ENCODE results near the gene TLX1.

TLX1 gene

DNA sequence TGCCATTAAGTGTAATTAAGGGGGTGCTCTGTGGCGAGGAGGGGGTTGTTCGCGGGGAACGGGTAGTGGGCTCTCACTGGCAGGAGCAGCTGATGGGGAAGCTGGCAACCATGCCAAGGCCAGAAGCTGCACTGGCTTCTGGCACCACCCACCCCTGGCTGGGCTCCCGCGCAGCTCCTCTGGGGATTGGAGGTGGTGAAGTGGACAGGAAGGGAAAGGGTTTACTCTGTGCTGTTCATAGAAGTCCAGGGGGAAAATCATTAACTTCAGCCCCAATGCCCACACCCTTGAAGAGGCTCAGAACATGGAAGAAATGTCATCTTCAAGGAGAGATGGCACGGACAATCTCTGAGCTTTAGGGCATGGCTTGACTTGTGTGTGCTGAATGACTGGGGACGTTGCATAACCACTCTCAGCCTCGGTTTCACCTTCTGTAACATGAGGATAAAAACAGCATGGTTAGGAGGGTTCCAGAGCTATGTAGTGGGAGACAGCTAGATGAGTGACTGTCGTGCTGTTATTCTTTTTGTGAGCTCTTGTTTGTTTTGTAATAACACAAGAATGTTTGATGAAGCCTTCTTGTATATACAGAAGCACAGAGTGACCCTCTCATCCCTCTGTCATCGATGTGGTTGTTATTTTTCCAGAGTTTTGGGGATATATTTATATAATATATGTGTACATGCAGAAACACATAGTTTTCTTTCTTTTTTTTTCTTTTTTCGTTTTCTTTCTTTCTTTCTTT, 39.4 kb upstream of the TLX1 start:
- no peak overlapping the region for H3K27ac ChIP-seq

DNA sequence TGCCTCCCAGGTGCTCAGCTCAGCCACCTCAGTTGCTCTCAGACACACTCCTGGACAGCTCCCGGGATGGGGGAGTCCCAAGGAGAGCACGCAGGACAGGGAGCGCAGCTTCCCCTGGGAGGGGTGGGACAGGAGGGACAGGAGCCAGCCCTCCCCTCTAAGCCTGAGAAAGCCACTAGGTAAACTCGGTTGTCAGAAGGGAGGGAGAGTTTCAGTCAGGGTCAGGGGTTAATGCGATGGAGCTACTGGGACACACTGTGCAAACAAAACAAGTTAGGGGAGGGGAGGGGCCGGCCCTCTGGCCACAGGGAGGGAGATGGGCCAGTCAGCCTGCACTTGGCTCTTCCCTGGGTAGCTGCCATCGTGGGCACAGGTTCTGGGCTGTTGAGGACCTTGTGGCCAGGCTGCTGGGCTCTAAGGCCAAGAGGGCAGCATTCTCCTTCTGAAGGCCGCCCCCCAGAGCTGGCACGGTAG, 38.2 kb upstream of the TLX1 start:
- no peak for TF ChIP-seq ZFX (IDR thresholded peaks at IDR 0.05)
- TF ChIP-seq, protein P1, sequence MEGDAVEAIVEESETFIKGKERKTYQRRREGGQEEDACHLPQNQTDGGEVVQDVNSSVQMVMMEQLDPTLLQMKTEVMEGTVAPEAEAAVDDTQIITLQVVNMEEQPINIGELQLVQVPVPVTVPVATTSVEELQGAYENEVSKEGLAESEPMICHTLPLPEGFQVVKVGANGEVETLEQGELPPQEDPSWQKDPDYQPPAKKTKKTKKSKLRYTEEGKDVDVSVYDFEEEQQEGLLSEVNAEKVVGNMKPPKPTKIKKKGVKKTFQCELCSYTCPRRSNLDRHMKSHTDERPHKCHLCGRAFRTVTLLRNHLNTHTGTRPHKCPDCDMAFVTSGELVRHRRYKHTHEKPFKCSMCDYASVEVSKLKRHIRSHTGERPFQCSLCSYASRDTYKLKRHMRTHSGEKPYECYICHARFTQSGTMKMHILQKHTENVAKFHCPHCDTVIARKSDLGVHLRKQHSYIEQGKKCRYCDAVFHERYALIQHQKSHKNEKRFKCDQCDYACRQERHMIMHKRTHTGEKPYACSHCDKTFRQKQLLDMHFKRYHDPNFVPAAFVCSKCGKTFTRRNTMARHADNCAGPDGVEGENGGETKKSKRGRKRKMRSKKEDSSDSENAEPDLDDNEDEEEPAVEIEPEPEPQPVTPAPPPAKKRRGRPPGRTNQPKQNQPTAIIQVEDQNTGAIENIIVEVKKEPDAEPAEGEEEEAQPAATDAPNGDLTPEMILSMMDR (conservative IDR thresholded peaks at IDR 0.05), result no peak
- peak overlapping the region; percentile 31 for H3K27ac ChIP-seq

More for the DNA sequence above, 39.4 kb upstream of the TLX1 start:
- TF ChIP-seq ZFX (IDR thresholded peaks at IDR 0.05), result no peak
- TF ChIP-seq, protein P1 (conservative IDR thresholded peaks at IDR 0.05), result no peak

DNA sequence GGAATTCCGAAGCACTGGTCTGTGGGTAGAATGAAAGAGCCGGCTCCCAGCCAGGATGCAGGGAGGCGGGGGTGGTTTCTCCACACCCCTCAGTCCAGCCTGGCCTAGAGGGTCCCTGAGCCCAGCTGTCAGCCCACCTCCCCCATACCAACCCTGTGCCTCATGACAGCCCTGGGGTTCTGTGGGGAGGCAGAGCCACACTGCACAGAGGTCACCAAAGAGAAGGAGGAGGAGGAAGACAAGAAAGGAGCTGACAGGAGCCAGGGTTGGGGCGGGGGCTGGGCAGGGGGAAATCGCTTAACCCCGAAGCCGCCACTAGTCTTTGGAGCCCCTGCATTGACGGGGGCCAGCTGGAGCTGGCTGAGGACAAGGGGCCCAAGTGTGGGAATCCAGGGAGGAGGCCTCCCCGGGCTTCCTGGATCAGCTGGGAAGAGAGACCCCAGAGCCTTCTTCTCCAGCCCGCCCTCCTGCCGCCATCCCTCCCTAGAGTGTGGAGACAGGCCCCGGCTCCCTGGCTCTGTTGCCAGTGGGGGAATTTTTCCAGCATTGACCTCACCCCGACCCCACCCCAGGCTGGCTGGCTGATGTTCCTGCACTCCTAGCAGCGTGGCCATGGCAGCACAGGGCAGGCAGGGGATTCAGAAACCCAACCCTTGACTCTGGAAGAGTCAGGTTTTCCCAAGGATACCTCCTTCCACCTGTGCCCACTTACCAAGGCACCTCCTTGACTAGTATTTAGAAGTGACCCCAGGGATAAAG, 36.8 kb upstream of the TLX1 start:
- TF ChIP-seq ZFX (IDR thresholded peaks at IDR 0.05), result no peak
- TF ChIP-seq, protein P1 (conservative IDR thresholded peaks at IDR 0.05), result no peak
- H3K27ac ChIP-seq, result peak overlapping the region; percentile 68

DNA sequence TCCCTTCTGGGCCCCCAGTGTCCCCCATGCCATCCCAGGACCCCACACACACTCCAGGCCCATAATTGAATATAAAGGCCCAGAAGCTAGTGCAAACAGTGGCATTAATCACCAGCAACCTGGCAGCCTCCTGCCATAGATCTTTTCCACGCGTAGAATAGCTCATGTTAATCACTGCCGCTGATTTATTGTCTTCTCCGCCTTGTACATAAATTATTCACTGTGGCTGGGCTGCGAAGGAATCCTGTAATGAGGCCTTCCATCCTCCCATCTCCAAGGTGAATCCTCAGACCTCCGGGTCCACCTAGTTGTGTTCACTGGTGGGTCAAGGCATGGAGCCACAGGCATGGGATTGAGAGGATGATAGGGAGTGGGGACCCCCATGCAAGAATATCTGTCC, 36.1 kb upstream of the TLX1 start:
- peak overlapping the region; percentile 68 for H3K27ac ChIP-seq
- TF ChIP-seq, protein P1 (conservative IDR thresholded peaks at IDR 0.05), result no peak
- no peak for TF ChIP-seq ZFX (IDR thresholded peaks at IDR 0.05)

DNA sequence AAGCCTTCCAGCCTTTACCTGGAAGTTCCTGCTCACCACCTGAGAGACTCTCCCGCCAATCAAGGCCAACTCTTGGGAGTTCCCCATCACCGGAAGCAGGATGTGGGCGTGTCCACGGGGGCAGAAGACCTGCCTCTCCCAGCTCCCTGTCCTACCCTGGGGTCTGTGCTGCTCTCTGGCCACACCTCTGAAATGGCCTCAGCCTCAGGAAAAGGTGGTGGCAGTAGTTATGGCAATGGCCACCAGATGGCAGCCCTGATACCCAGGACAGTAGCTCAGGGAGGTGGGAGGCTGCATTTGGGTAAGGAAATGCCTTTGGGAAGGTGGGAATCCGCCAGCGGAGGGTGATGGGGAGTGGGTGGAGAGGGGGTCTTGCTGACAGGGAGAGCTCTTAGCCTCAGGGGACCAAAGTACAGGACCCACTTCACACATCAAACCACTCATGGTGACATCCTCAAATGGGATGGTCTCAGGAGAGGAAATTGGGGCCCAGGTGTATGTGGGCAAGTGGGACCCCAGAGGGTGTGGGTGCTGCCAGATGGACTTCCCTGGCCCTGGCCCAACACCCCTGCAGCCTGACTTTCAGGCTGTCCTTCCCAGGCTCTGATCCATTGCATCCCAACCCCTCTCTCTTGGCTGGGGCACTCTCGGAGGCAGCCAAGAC, 35.4 kb upstream of the TLX1 start:
- TF ChIP-seq ZFX (IDR thresholded peaks at IDR 0.05), result no peak
- TF ChIP-seq, protein P1 (conservative IDR thresholded peaks at IDR 0.05), result peak; percentile 80
- peak overlapping the region; percentile 68 for H3K27ac ChIP-seq

DNA sequence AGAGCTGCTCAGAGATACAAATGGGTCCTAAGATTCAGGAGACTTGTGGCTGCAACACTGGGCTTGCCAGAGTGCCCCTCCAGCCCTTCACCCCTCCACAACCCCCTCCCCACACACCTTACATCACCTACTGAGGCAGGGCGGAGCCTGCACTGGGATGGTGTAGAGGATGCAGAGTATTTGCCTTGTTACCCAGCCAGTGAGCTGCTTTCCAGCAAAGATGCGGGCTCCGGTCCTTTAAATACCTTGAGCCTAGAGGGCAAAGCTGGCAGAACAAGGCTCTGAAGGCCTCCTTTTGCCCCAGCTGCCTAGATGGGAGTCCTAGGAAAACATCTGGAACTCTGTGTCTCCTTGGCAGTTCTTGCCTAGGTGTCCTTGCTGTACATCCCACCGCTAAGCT, 34.7 kb upstream of the TLX1 start:
- H3K27ac ChIP-seq, result no peak overlapping the region
- TF ChIP-seq, protein P1 (conservative IDR thresholded peaks at IDR 0.05), result no peak
- TF ChIP-seq ZFX (IDR thresholded peaks at IDR 0.05), result no peak

Data from C4-2B (cell line).